Trophoblast cell (in vitro differentiated cells and primary cell): Measurements from ENCODE around the gene DEPDC1B.
A peak's percentile ranks its signal among the peaks of the same experiment; 100 is the strongest.
"Not testable (repeated sequence)": the region's sequence is repeated elsewhere in the genome, so short reads cannot be mapped to it uniquely, and the experiment has no call there.

Experiments used
- DNase-seq, 2 donors: peaks; one replicate each; pipeline ENCODE4 v3.0.0-alpha.2; 2016
- H2AFZ ChIP-seq: 2 replicates; pipeline ENCODE4 v1.6.1; 2013; ENCODE audit warnings: low read length, moderate library complexity, mild to moderate bottlenecking; ENCODE audit not compliant: insufficient read depth, poor library complexity
- H2AK5ac ChIP-seq: 2 replicates; pipeline ENCODE4 v1.6.1; 2013; ENCODE audit warnings: mild to moderate bottlenecking, low read length
- H2BK120ac ChIP-seq: 2 replicates; pipeline ENCODE4 v1.6.1; 2013; ENCODE audit warnings: low read length, mild to moderate bottlenecking, moderate library complexity; ENCODE audit not compliant: insufficient read depth, poor library complexity
- H2BK12ac ChIP-seq: 2 replicates; pipeline ENCODE4 v1.6.1; 2013; ENCODE audit warnings: mild to moderate bottlenecking, low read length, moderate library complexity
- H2BK5ac ChIP-seq: 2 replicates; pipeline ENCODE4 v1.6.1; 2013; ENCODE audit warnings: low read length, low read depth, moderate library complexity, mild to moderate bottlenecking; ENCODE audit not compliant: poor library complexity
- H3K14ac ChIP-seq: 2 replicates; pipeline ENCODE4 v1.6.1; 2013; ENCODE audit warnings: mild to moderate bottlenecking, low read length
- H3K18ac ChIP-seq: 2 replicates; pipeline ENCODE4 v1.6.1; 2013; ENCODE audit warnings: mild to moderate bottlenecking, low read length
- H3K23ac ChIP-seq: 2 replicates; pipeline ENCODE4 v1.6.1; 2013; ENCODE audit warnings: low read length
- H3K27ac ChIP-seq: 2 replicates; pipeline ENCODE4 v1.5.1; 2013; ENCODE audit warnings: low read depth, mild to moderate bottlenecking, inconsistent platforms, low read length, moderate library complexity
- H3K27me3 ChIP-seq: 2 replicates; pipeline ENCODE4 v1.6.1; 2013; ENCODE audit warnings: inconsistent platforms, mild to moderate bottlenecking, low read length, moderate library complexity; ENCODE audit not compliant: insufficient read depth
- H3K36me3 ChIP-seq, 2 experiments: 1 replicate in 1 of 2; 2 replicates in 1 of 2; pipeline ENCODE4 v1.6.1; 2013; ENCODE audit warnings: low read length in 2 of 2, mild to moderate bottlenecking in 2 of 2, moderate library complexity in 1 of 2; ENCODE audit not compliant: insufficient read depth in 2 of 2, control insufficient read depth in 1 of 2
- H3K4ac ChIP-seq: 2 replicates; pipeline ENCODE4 v1.6.1; 2013; ENCODE audit warnings: low read depth, mild to moderate bottlenecking, low read length, moderate library complexity
- H3K4me1 ChIP-seq, 2 experiments: 1 replicate in 1 of 2; 2 replicates in 1 of 2; pipeline ENCODE4 v1.6.1; 2013; ENCODE audit warnings: low read length in 2 of 2, mild to moderate bottlenecking in 2 of 2, moderate library complexity in 1 of 2; ENCODE audit not compliant: insufficient read depth in 2 of 2, control insufficient read depth in 1 of 2
- H3K4me2 ChIP-seq: 2 replicates; pipeline ENCODE4 v1.6.1; 2013; ENCODE audit warnings: inconsistent platforms, mild to moderate bottlenecking, low read length, moderate library complexity
- H3K4me3 ChIP-seq: 2 replicates; pipeline ENCODE4 v1.5.1; 2013; ENCODE audit warnings: mild to moderate bottlenecking, low read depth, low read length, inconsistent platforms
- H3K79me1 ChIP-seq: one replicate; pipeline ENCODE4 v1.6.1; 2013; ENCODE audit warnings: low read length
- H3K79me2 ChIP-seq: 2 replicates; pipeline ENCODE4 v1.6.1; 2013; ENCODE audit warnings: low read length, mild to moderate bottlenecking; ENCODE audit not compliant: control insufficient read depth, insufficient read depth, poor library complexity
- H3K9ac ChIP-seq: 2 replicates; pipeline ENCODE4 v1.6.1; 2013; ENCODE audit warnings: mild to moderate bottlenecking, low read length
- H3K9me3 ChIP-seq: 2 replicates; pipeline ENCODE4 v1.6.1; 2013; ENCODE audit warnings: low read depth, mild to moderate bottlenecking, control low read depth, inconsistent platforms, low read length; ENCODE audit not compliant: insufficient read depth
- H4K12ac ChIP-seq: 2 replicates; pipeline ENCODE4 v1.6.1; 2013; ENCODE audit warnings: low read depth, mild to moderate bottlenecking, low read length, moderate library complexity
- H4K8ac ChIP-seq: 2 replicates; pipeline ENCODE4 v1.6.1; 2013; ENCODE audit warnings: low read depth, mild to moderate bottlenecking, low read length, moderate library complexity
- H4K91ac ChIP-seq: one replicate; pipeline ENCODE4 v1.6.1; 2013; ENCODE audit warnings: low read depth, mild to moderate bottlenecking, low read length, moderate library complexity
- WGBS: extraction: QIAGEN DNeasy Blood & Tissue Kit; methylation state at CpG from one replicate; pipeline ENCODE4 v1.1.7; 2013; ENCODE audit warnings: missing lambda C conversion rate; ENCODE audit not compliant: insufficient read length, insufficient coverage; ENCODE audit errors: extremely low coverage; 5-methylcytosine and 5-hydroxymethylcytosine counted together

The DEPDC1B gene

GRCh38 chr5:60568646-60569045 is 131.3 kb downstream of the DEPDC1B start:
- Histone ChIP-seq H3K4ac (no peak overlapping the region), H2BK120ac (no peak overlapping the region), H3K27ac (no peak overlapping the region), H2AK5ac (no peak overlapping the region), H3K4me2 (no peak overlapping the region), H3K79me2 (no peaks in the 10 kb centered on the region), H2BK12ac (no peak overlapping the region), H3K18ac (no peak overlapping the region), H3K23ac (no peak overlapping the region), H3K9me3 (peaks cover 7% of the 10 kb centered on the region), H3K36me3 (no peaks in the 10 kb centered on the region), H3K14ac (no peak overlapping the region), H3K79me1 (no peaks in the 10 kb centered on the region), H3K4me1 (no peaks in the 10 kb centered on the region), H2BK5ac (no peak overlapping the region), H4K12ac (no peak overlapping the region), H4K8ac (no peak overlapping the region), H4K91ac (no peak overlapping the region), H3K27me3 (no peaks in the 10 kb centered on the region), H3K4me3 (no peak overlapping the region), H2AFZ (no peak overlapping the region), H3K9ac (no peak overlapping the region)
- no CpG with 5 or more reads among the region's 2 CpGs for WGBS
- DNase-seq, result no peak

GRCh38 chr5:60563696-60564324 is 136.2 kb downstream of the DEPDC1B start:
- no peak overlapping the region for H3K18ac ChIP-seq
- H3K9ac ChIP-seq, result no peak overlapping the region
- H4K91ac ChIP-seq, result no peak overlapping the region
- H3K27me3 ChIP-seq, result no peaks in the 10 kb centered on the region
- no peak overlapping the region for H2BK5ac ChIP-seq
- H2AK5ac ChIP-seq, result no peak overlapping the region
- H3K9me3 ChIP-seq, result peaks cover 5% of the 10 kb centered on the region
- no peak overlapping the region for H3K4me2 ChIP-seq
- H3K14ac ChIP-seq, result no peak overlapping the region
- no peak overlapping the region for H2AFZ ChIP-seq
- H3K79me2 ChIP-seq, result no peaks in the 10 kb centered on the region
- H3K4ac ChIP-seq, result no peak overlapping the region
- H3K4me1 ChIP-seq, result no peaks in the 10 kb centered on the region
- no peak overlapping the region for H3K27ac ChIP-seq
- H3K4me3 ChIP-seq, result no peak overlapping the region
- no peak overlapping the region for H3K23ac ChIP-seq
- peak in 1 of 2 donors; percentile 22 for DNase-seq
- no peaks in the 10 kb centered on the region for H3K36me3 ChIP-seq
- no peak overlapping the region for H4K12ac ChIP-seq
- H2BK120ac ChIP-seq, result no peak overlapping the region
- H3K79me1 ChIP-seq, result no peaks in the 10 kb centered on the region
- no CpG with 5 or more reads among the region's 13 CpGs for WGBS
- no peak overlapping the region for H2BK12ac ChIP-seq
- no peak overlapping the region for H4K8ac ChIP-seq

- not testable (repeated sequence) for H4K12ac ChIP-seq, H3K4me3 ChIP-seq, H2AK5ac ChIP-seq, H3K18ac ChIP-seq, H3K9ac ChIP-seq, H4K91ac ChIP-seq, H3K36me3 ChIP-seq, H3K9me3 ChIP-seq, H3K4ac ChIP-seq, DNase-seq, H3K4me1 ChIP-seq, H3K27ac ChIP-seq, H2BK5ac ChIP-seq, H4K8ac ChIP-seq, H3K23ac ChIP-seq, H3K79me2 ChIP-seq, H3K4me2 ChIP-seq, H2BK120ac ChIP-seq, H2BK12ac ChIP-seq, H3K79me1 ChIP-seq, H3K27me3 ChIP-seq, H3K14ac ChIP-seq, H2AFZ ChIP-seq
- no CpG with 5 or more reads among the region's 2 CpGs for WGBS
Observed at GRCh38 chr5:60553291-60553690, 146.7 kb downstream of the DEPDC1B start.

GRCh38 chr5:60551829-60552228 is 148.1 kb downstream of the DEPDC1B start:
- H3K9ac ChIP-seq, result no peak overlapping the region
- H3K9me3 ChIP-seq, result no peaks in the 10 kb centered on the region
- H3K18ac ChIP-seq, result no peak overlapping the region
- no peak overlapping the region for H2BK12ac ChIP-seq
- no peak overlapping the region for H3K23ac ChIP-seq
- H3K79me1 ChIP-seq, result no peaks in the 10 kb centered on the region
- no peak overlapping the region for H2AK5ac ChIP-seq
- no peak overlapping the region for H4K8ac ChIP-seq
- no peak overlapping the region for H3K27ac ChIP-seq
- no peaks in the 10 kb centered on the region for H3K79me2 ChIP-seq
- no peak overlapping the region for H3K4me2 ChIP-seq
- H3K4me1 ChIP-seq, result no peaks in the 10 kb centered on the region
- no peak for DNase-seq
- H2BK120ac ChIP-seq, result no peak overlapping the region
- H3K14ac ChIP-seq, result no peak overlapping the region
- peaks cover 0 to 2% of the 10 kb centered on the region in 2 experiments for H3K36me3 ChIP-seq
- no peak overlapping the region for H3K4ac ChIP-seq
- H3K4me3 ChIP-seq, result no peak overlapping the region
- no peaks in the 10 kb centered on the region for H3K27me3 ChIP-seq
- no CpG with 5 or more reads among the region's 3 CpGs for WGBS
- no peak overlapping the region for H2AFZ ChIP-seq
- no peak overlapping the region for H4K91ac ChIP-seq
- no peak overlapping the region for H4K12ac ChIP-seq
- H2BK5ac ChIP-seq, result no peak overlapping the region
